Heart left ventricle (tissue), 16 donors: ENCODE results near the gene ADH1C. TPM values are rescaled to one million over a fixed set of nuclear protein-coding genes. Genes with fewer than 3 reads are reported as not detected.
"Not testable (repeated sequence)": the region's sequence is repeated elsewhere in the genome, so short reads cannot be mapped to it uniquely, and the experiment has no call there.

Experiments used
- ATAC-seq, 4 donors: fragments of 200-7000 bp; cut with Tn5 transposase; one replicate each; pipeline ENCODE4 v1.9.1; 2020 to 2022; ENCODE audit warnings: moderate library complexity in 4 of 4, mild to moderate bottlenecking in 3 of 4, moderate number of reproducible peaks in 1 of 4
- DNase-seq, 5 donors: peaks; one replicate each; pipeline ENCODE4 v3.0.0-alpha.2; 2020
- H3K27ac ChIP-seq, 12 donors: fragments of 200-600 bp; sonication (generic) in 4 of 12; one replicate each; pipeline versions ENCODE4 v1.5.0 to v1.8.0; 2016 to 2022; ENCODE audit warnings: mild to moderate bottlenecking in 2 of 12
- H3K27me3 ChIP-seq, 9 donors: fragments of 200-600 bp; sonication (generic) in 2 of 9; one replicate each; pipeline versions ENCODE4 v1.5.1 to v1.8.0; 2016 to 2022; ENCODE audit warnings: mild to moderate bottlenecking in 3 of 9
- H3K36me3 ChIP-seq, 9 donors: fragments of 200-600 bp; sonication (generic) in 2 of 9; one replicate each; pipeline versions ENCODE4 v1.5.0 to v1.8.0; 2018 to 2022; ENCODE audit warnings: mild to moderate bottlenecking in 2 of 9
- H3K4me1 ChIP-seq, 12 donors: fragments of 200-600 bp; sonication (generic) in 4 of 12; one replicate each; pipeline versions ENCODE4 v1.5.0 to v1.8.0; 2016 to 2022; ENCODE audit warnings: mild to moderate bottlenecking in 3 of 12
- H3K4me3 ChIP-seq, 12 donors: fragments of 200-600 bp; sonication (generic) in 4 of 12; one replicate each; pipeline versions ENCODE4 v1.5.0 to v1.8.0; 2017 to 2022; ENCODE audit warnings: mild to moderate bottlenecking in 9 of 12, moderate library complexity in 4 of 12
- H3K9me3 ChIP-seq, 12 donors: fragments of 200-600 bp; sonication (generic) in 4 of 12; one replicate each; pipeline versions ENCODE4 v1.5.0 to v1.8.0; 2016 to 2022; ENCODE audit warnings: mild to moderate bottlenecking in 1 of 12
- POLR2A ChIP-seq, 2 donors: fragments of 450-650 bp; IDR thresholded peaks; one replicate each; pipeline ENCODE4 v1.6.1; 2017; ENCODE audit warnings: antibody characterized with exemption in 2 of 2, mild to moderate bottlenecking in 2 of 2, moderate library complexity in 2 of 2
- WGBS, 4 donors: extraction: QIAGEN DNeasy Blood & Tissue Kit in 2 of 4; methylation state at CpG; one replicate each; pipeline versions ENCODE4 v1.1.5 to v1.1.7; 2013 to 2018; 5-methylcytosine and 5-hydroxymethylcytosine counted together
- intact Hi-C, 10 donors: fragments of 100-400 bp; cut with DNase I; formaldehyde crosslinking; loops; one replicate each; pipeline versions ENCODE4 v1.11.1 to v1.14.2; 2022
- polyA plus RNA-seq, 2 donors: library from polyadenylated mRNA; stranded (reverse); fragments of 200-250 nt; gene quantifications; one replicate each; pipeline ENCODE4 v1.2.3, GENCODE V29; 2013
- total RNA-seq, 9 donors: library from RNA; depleted of rRNA in 2 of 9; stranded (reverse); fragments of >200 nt in 2 of 9; fragmentation: NEBNext Ultra II Directional in 3 of 9; extraction: Animal tissue kit (Norgen Biotek cat#: 25700) in 3 of 9; gene quantifications; one replicate each; pipeline versions ENCODE4 v1.1.0 to v1.2.4, GENCODE V29; 2016 to 2023
- TF ChIP-seq, protein P1 (sequence below), 12 donors: fragments of 200-600 bp; sonication (generic) in 4 of 12; IDR thresholded peaks; one replicate each; pipeline versions ENCODE4 v1.5.0 to v1.8.0; 2018 to 2022; ENCODE audit warnings: antibody characterized with exemption in 12 of 12, mild to moderate bottlenecking in 5 of 12
- donor health status: ischemic (EF 13 %, LVEDD 7.1; RV severe dilation, severe dysfunction).
- donor health status: healthy with polysubstance abuse.
- donor health status: DM: no; HTN: yes; CAD: no.
- donor health status: DM: no; HTN: no; CAD: no.
- donor health status: ischemic (EF 25% LVEDD 6.9; RV normal size, moderate dysfunction).
- donor health status: ischemic (EF 25% LVEDD 5.7; RV mildly dilated, moderate dysfunction).
- donor health status: healthy.
- donor health status: DM: yes; HTN: yes; CAD: no.
- donor health status: ischemic (EF 35%, LVEDD 5.7; RV mildly dilated, moderate dysfunction).
- donor health status: nonischemic (EF 11% LVEDD 7.7; RV severe dilation, severe dysfunction).
- donor health status: DM: yes; HTN: yes; CAD: no.
- donor health status: PGD.
- donor health status: ischemic (EF 29% LVEDD 5.4; RV normal size, mild dysfunction).
- donor health status: nonischemic (EF 23%, LVEDD 6.1; RV moderate dilation, normal function).

The ADH1C gene
- total and polyA plus RNA-seq, 11 donors: 0.64 to 14.3 (median 2.8) TPM

DNA sequence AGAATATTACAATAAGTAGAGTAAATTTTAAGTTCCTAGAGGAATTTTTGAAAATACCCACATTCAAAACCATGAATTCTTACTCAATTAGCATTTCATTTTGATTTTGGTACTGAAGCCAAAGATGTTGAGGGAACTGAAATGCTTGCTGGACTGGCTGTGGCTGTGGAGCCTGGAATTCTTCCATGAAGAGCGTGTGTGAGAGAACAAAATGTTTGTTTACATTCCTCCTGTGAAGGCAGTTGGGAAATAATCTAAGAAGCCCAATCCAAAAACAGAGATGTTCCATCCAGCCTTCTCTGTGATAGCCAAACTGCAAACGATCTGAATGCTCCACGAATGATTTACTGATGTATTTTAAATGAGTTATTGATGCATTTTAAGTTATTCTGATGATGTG lies 27.6 kb downstream of the ADH1C start:
- Histone ChIP-seq H3K27ac (peak overlapping the region in 11 of 12 donors; percentile 22 to 84 (median 61)), H3K9me3 (peaks cover 0 to 13% (median 1%) of the 10 kb centered on the region in 12 donors), H3K27me3 (no peaks in the 10 kb centered on the region), H3K4me1 (peaks cover 0 to 23% (median 10%) of the 10 kb centered on the region in 12 donors), H3K36me3 (no peaks in the 10 kb centered on the region), H3K4me3 (no peak overlapping the region)
- peak; percentile 54 to 72 (median 60) for DNase-seq
- WGBS, 4 donors: 15 to 46% (median 24%) methylated on average over 3 of the region's 3 CpGs
- intact Hi-C loops: no loop called here
- TF ChIP-seq POLR2A (IDR thresholded peaks at IDR 0.05): no peak
- TF ChIP-seq, protein P1, sequence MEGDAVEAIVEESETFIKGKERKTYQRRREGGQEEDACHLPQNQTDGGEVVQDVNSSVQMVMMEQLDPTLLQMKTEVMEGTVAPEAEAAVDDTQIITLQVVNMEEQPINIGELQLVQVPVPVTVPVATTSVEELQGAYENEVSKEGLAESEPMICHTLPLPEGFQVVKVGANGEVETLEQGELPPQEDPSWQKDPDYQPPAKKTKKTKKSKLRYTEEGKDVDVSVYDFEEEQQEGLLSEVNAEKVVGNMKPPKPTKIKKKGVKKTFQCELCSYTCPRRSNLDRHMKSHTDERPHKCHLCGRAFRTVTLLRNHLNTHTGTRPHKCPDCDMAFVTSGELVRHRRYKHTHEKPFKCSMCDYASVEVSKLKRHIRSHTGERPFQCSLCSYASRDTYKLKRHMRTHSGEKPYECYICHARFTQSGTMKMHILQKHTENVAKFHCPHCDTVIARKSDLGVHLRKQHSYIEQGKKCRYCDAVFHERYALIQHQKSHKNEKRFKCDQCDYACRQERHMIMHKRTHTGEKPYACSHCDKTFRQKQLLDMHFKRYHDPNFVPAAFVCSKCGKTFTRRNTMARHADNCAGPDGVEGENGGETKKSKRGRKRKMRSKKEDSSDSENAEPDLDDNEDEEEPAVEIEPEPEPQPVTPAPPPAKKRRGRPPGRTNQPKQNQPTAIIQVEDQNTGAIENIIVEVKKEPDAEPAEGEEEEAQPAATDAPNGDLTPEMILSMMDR (IDR thresholded peaks at IDR 0.05): no peak
- peak; percentile 85 to 89 (median 88) for ATAC-seq

DNA sequence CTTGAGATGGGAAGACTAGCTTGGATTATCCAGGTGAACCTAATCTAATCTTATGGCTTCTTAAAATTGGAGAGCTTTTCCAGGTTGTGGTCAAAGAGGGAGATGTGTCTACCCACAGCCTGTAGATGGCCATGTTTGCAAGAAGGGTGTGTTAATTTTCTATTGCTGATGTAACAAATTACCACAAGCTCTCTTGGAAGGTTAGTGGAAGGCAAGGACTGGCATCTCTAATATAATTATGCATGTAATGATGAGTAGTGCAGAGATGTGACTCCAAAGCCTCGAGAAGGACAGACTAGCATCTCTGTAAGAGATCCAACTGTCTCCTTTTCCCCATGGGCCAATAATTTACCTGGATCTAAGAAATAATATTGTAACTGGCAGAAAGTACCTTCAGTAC lies 28.2 kb downstream of the ADH1C start:
- intact Hi-C loops: no loop called here
- ATAC-seq (no peak), DNase-seq (no peak)
- Histone ChIP-seq H3K4me3 (no peak overlapping the region), H3K36me3 (no peaks in the 10 kb centered on the region), H3K9me3 (peaks cover 0 to 9% (median 1%) of the 10 kb centered on the region in 12 donors), H3K27ac (peak overlapping the region; percentile 22 to 84 (median 60)), H3K27me3 (no peaks in the 10 kb centered on the region), H3K4me1 (peaks cover 0 to 23% (median 10%) of the 10 kb centered on the region in 12 donors)
- 49 to 57% (median 52%) methylated on average over 1 of the region's 1 CpG for WGBS, 4 donors
- TF ChIP-seq POLR2A (IDR thresholded peaks at IDR 0.05): no peak

DNA sequence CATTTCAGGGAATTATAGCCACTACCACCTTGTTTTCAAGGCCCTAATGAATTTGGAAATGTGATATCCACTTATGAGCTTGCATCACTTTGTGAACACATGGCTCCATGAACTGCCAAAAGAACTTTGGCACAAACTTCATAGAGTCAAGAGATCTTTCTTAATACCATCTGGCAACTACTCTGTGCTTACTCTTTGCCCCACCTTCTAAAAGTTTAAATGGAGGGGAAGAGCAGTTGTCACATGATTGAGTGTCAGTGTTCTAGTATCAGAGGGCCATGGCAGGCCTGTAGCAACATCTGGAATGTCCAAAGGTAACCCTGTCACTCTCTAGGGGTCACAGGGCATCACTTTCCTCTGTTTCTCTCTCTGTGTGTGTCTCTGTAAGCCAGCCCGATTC lies 28.8 kb downstream of the ADH1C start:
- DNase-seq (no peak), ATAC-seq (peak; percentile 73 to 91 (median 86))
- TF ChIP-seq POLR2A (IDR thresholded peaks at IDR 0.05): peak in 1 of 2 donors; percentile 16
- TF ChIP-seq, protein P1 (IDR thresholded peaks at IDR 0.05): no peak
- intact Hi-C loops: no loop called here
- Histone ChIP-seq H3K9me3 (peaks cover 0 to 9% (median 1%) of the 10 kb centered on the region in 12 donors), H3K4me1 (peaks cover 0 to 23% (median 10%) of the 10 kb centered on the region in 12 donors), H3K4me3 (no peak overlapping the region), H3K27ac (peak overlapping the region; percentile 22 to 84 (median 60)), H3K27me3 (no peaks in the 10 kb centered on the region), H3K36me3 (no peaks in the 10 kb centered on the region)
- WGBS, 4 donors: 80 to 91% (median 89%) methylated on average over 1 of the region's 1 CpG

DNA sequence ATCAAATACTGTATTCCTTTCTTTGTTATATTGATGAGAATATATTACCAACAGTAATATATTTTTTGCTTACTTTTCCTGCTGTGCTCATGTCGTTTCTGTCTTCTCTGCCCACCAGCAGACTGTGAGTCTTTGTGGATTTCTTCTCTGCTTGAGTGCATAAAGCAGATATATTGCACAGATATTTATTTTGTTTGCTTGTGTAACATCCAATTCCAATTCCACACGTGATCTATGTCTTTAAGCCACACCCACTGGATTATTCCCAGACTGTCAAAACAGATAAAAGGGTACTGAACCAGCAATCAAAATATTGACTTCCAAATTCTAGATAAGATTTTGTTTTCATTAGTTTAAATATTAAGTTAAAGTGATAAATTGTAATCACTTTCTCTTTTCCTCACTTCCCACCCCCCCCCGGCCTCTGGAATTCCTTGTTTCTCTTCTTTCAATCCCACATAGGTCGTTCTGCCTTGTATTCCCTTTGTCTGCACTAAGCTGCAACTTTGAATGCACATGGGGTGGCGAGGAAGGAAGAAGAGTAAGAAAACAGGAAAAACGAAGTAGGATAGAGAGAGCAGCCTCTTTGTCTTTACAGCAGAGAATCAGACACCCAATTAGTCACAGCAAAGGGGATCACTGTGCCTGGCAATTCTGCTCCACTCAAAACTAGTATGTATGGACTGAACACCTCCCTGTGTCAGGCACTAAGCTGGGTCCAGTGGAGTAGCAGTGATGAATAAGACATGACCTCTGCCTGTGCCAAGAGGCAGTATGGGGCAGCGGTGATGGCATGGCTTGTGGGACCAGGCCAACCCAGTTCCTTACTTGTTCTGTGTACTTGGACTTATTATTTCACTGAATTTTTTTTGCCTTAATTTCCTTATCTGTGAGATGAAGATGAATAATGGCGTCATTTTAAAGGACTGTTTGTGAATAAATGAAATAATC lies 31.0 kb downstream of the ADH1C start, which contains the start of gene ADH1B:
ADH1B (minus strand) TSS at position 161 of the 951 bp plus-strand sequence; CDS start at position 91, 70 bp downstream.
- Histone ChIP-seq H3K27me3 (no peaks in the 10 kb centered on the region), H3K9me3 (peaks cover 0 to 7% (median 0%) of the 10 kb centered on the region in 12 donors), H3K4me3 (peak within 1 kb of the TSS in 10 of 12 donors; percentile 1 to 51 (median 24)), H3K27ac (peak within 1 kb of the TSS in 9 of 12 donors; percentile 11 to 84 (median 37)), H3K36me3 (no peaks in the 10 kb centered on the region), H3K4me1 (peaks cover 0 to 23% (median 10%) of the 10 kb centered on the region in 12 donors)
- no peak for DNase-seq
- WGBS, 4 donors: 33 to 44% (median 38%) methylated on average over 8 of the region's 8 CpGs
- no peak for ATAC-seq
- TF ChIP-seq, protein P1 (IDR thresholded peaks at IDR 0.05): no peak
- no peak for TF ChIP-seq POLR2A (IDR thresholded peaks at IDR 0.05)
- intact Hi-C loops: no loop called here

DNA sequence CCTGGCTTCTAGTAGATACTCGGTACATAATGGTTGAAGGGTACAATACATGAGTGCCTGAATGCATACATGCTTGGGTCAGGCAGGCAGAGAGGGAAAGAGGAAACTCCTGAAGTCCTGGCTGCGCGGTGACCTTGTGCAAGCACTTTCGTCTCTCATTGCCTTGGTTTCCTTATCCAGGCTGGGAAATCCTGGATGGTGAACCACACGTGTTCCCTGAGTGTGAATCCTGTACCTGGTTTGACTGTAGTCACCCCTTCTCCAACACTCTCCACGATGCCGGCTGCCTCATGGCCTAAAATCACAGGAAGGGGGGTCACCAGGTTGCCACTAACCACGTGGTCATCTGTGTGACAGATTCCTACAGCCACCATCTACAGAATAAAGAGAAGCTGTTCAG lies 34.7 kb downstream of the ADH1C start:
- intact Hi-C loops: loop anchor here in 1 of 10 donors (10.0 kb wide), 1 partner anchor 87 kb away; no protein-coding TSS in a partner anchor
- not testable (repeated sequence) for H3K9me3 ChIP-seq, DNase-seq, ATAC-seq, H3K27me3 ChIP-seq, H3K4me1 ChIP-seq
- Histone ChIP-seq H3K4me3 (peak overlapping the region in 1 of 12 donors; percentile 45), H3K36me3 (peaks cover 0 to 12% (median 0%) of the 10 kb centered on the region in 9 donors), H3K27ac (peak overlapping the region in 3 of 12 donors; percentile 24 to 59 (median 35))
- 83 to 89% (median 88%) methylated on average over 8 of the region's 8 CpGs for WGBS, 4 donors
